Measurements from ENCODE around the gene RIPOR1.

The RIPOR1 gene

DNA sequence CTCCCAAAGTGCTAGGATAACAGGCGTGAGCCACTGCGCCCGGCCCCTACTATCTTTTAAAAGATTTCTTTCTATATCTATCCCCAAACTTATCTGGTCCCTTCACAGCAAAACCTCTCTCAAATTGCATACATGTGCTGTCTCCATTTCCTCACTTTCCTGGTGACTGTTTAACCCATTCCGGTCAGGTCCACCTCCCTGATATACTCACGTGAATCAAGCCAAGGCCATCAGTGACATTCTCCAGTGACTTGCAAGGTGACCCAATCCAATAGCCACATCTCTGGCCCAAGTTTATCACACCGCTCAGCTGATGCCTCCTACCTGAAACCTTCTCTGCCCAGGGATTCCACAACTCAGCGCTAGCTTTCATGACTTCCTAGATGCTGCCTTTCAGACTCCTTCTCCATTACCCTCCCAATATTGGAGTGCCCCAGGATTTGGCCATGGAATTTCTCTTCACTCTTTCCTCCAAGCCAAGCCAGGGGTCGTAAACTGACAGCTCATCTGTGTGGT, 32.3 kb downstream of the RIPOR1 start:
- no peak for DNase-seq

GRCh38 chr16:67561501-67561823, 32.8 kb downstream of the RIPOR1 start:
- no peak for DNase-seq

GRCh38 chr16:67561824-67562525, 33.3 kb downstream of the RIPOR1 start:
- peak; percentile 93 to 99 for DNase-seq

- DNase-seq, result peak in 1 of 2 experiments; percentile 83
Observed at GRCh38 chr16:67562526-67562917, 33.9 kb downstream of the RIPOR1 start, which contains the start of gene CTCF. Gene CTCF, plus strand, starts transcription at chr16:67562526. Its CDS starts 48,307 bp downstream, at chr16:67610833.

- DNase-seq, result peak in 1 of 2 experiments; percentile 55
Observed at GRCh38 chr16:67562918-67563707, 34.5 kb downstream of the RIPOR1 start.

DNA sequence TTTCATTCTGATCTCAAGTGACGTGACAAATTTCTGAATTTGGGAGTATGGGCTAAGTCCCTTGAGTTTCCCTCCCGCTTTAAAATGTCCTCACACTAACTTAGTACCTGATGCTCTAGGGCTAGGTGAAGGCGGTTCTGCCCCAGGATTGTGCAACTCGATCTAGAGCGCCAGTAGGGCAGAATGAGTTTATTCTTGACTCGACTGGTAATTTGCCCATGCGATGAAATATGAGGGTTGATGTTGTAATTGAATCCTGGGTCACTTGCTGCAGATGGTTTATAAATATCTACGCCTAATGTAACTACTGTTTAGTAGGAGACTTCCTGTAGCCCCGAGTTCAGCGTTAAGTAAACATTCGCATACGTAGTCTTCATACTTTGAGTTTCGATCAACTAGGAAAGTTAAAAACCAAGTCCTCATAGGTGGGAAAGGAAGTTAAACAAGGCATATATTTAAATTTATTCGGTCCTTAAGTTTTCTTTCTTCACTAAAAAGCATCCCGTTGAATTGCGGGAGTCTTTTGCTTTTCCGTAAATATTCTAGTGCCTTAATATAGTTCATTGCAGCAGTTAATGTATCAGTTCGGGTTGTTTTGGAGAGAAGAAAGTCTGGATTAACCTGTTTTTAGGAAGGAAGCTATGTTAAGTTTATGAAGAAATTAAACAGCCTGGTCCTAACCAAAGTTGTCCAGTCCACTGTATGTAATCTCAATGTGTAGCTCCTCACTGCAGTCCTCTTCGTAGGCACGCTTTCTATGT, 35.3 kb downstream of the RIPOR1 start:
- peak in 1 of 2 experiments; percentile 43 for DNase-seq

GRCh38 chr16:67565470-67566100, 37.0 kb downstream of the RIPOR1 start:
- no peak for DNase-seq

DNA sequence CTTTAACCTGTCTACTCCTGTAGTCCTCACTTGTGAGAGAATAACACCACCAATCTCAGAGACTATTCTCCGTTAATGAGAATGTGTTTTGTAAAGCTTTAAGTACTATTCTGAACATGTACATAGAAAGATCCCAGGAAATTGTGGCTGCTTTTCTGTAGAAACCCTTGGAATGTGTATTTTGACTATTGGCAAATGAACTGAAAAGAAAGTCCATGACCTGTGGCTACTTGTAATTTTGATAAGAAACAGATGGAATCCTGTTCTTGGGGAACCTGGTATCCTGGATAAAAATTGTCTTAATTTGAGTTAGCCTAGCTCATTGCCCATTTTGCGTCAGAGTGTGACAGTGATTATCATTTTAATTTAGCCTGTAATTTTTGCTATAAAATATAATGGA, 42.8 kb downstream of the RIPOR1 start:
- DNase-seq, result no peak

DNA sequence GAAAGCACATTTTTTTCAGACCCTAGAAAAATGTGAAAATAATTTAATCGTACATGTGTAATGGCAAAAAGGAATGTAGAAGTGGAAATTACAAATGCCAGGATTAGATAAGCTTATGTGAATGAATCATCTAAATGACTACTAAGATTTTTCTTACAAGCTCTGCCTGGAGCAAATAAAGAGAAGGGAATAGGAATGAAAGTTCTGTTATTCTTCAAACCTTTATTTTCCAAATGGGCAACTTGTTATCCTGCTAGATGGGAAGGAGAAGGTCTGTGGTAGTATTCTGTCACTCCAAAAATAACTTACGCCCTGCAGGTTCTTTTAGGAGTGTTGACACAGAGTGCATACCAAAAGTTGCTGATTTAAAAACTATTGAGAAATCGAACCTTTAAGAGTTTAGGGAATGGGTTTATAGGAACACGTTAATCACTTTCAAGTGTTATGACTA, 43.4 kb downstream of the RIPOR1 start:
- no peak for DNase-seq

GRCh38 chr16:67579686-67580085, 51.1 kb downstream of the RIPOR1 start:
- no peak for DNase-seq

DNA sequence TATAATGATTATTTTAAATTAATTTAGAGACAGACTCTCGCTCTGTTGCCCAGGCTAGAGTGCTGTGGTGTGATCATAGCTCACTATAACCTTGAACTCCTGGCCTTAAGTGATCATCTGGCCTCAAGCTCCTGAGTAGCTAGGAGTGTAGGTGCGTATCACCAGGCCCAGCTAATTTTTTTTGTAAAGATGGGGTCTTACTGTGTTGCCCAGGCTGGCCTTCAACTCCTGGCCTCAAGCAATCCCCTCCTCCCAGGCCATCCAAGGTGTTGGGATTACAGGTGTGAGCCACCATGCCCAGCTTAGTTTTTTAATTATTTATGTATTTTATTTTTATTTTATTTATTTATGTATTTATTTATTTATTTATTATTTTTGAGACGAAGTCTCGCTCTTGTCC, 51.6 kb downstream of the RIPOR1 start:
- DNase-seq, result no peak

GRCh38 chr16:67593288-67593687, 64.7 kb downstream of the RIPOR1 start:
- no peak for DNase-seq

DNA sequence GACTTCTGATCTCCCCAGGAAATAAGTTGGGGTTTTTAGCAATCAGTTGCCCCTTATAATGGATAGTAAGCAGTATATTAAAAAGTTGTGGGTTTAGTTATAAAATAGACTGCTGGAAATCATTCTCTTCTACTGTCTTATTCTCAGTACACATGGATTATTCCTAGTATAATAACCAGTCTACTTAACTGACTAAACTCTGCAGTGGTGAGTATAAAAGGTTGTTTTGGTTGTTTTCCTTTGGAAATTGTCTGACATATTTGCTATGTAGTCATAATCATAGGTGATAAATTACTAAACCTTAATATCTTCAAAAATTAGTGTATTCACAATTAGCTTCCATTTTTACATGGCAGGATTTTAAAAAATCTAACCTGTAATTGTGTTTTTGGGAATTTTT, 65.1 kb downstream of the RIPOR1 start:
- DNase-seq, result no peak

DNA sequence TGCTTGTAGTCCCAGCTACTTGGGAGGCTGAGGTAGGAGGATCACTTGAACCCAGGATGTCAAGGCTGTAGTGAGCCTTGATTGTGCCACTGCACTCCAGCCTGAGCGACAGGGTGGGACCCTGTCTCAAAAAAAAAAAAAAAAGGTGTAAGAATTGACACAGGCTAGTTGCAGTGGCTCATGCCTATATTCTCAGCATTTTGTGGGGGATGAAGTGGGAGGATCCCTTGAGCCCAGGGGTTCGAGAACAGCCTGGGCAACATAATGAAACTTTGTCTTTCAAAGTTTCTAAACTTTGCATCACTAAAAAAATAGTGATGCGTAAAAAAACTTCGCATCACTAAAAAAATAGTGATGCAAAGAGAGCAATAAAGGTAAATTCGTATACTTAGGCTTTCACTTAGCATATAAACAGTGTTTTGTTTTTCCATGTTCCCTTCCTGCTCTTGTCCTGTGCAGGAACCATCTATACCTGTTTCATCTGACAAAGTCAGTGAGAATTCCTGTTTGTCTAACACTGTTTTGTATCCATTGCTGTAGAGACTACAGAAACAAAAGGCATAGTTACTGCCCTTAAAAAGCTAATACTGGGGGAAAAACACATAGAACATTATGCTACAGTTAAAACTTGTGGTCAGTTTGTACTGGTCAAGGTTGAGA, 65.8 kb downstream of the RIPOR1 start:
- no peak for DNase-seq

- no peak for DNase-seq
Observed at GRCh38 chr16:67594956-67595355, 66.3 kb downstream of the RIPOR1 start.

Data from SW 1271 (cell line).